HepG2 (cell line): ENCODE data around the gene SP140L. TPM values are rescaled to one million over a fixed set of nuclear protein-coding genes. Genes with fewer than 3 reads are reported as not detected.

ENCODE experiments used
- BCL6 ChIP-seq: IDR thresholded peaks from 2 replicates; pipeline ENCODE4 v1.6.1; 2016; ENCODE audit warnings: missing genetic modification reagents, missing compliant biosample characterization
- ELF3 ChIP-seq: IDR thresholded peaks from 2 replicates; pipeline ENCODE4 v1.6.1; 2016; ENCODE audit warnings: missing genetic modification reagents, missing compliant biosample characterization
- FOXK2 ChIP-seq: fragments of 450-650 bp; IDR thresholded peaks from 2 replicates; pipeline ENCODE4 v1.6.1; 2016
- GATAD2A ChIP-seq: IDR thresholded peaks from 2 replicates; pipeline ENCODE4 v1.6.1; 2016
- KAT8 ChIP-seq: IDR thresholded peaks from 2 replicates; pipeline ENCODE4 v1.6.1; 2016; ENCODE audit warnings: missing genetic modification reagents, missing compliant biosample characterization
- NCOA1 ChIP-seq: sonication (generic); formaldehyde crosslinking; IDR thresholded peaks from 2 replicates; pipeline ENCODE4 v1.9.0; 2021; ENCODE audit warnings: missing genetic modification reagents
- NFE2L2 ChIP-seq: fragments of 150-350 bp; IDR thresholded peaks from 2 replicates; pipeline ENCODE4 v1.6.1; 2014; ENCODE audit warnings: low read length
- RBAK ChIP-seq: sonication (generic); formaldehyde crosslinking; IDR thresholded peaks from 2 replicates; pipeline ENCODE4 v1.5.1; 2020; ENCODE audit warnings: mild to moderate bottlenecking, missing genetic modification reagents
- SP5 ChIP-seq: IDR thresholded peaks from 2 replicates; pipeline ENCODE4 v1.6.1; 2016; ENCODE audit warnings: low read depth, borderline replicate concordance
- TBL1XR1 ChIP-seq: fragments of 150-350 bp; IDR thresholded peaks from 2 replicates; pipeline ENCODE4 v1.6.1; 2014; ENCODE audit warnings: borderline replicate concordance, low read length; ENCODE audit not compliant: partially characterized antibody
- TBP ChIP-seq: sonication (generic); formaldehyde crosslinking; IDR thresholded peaks from 2 replicates; pipeline ENCODE4 v1.5.0; 2020; ENCODE audit warnings: missing genetic modification reagents
- TEAD2 ChIP-seq: sonication (generic); formaldehyde crosslinking; IDR thresholded peaks from 2 replicates; pipeline ENCODE4 v1.9.0; 2021; ENCODE audit warnings: missing genetic modification reagents
- TOE1 ChIP-seq: sonication (generic); formaldehyde crosslinking; IDR thresholded peaks from 2 replicates; pipeline ENCODE4 v1.4.0; 2020; ENCODE audit warnings: mild to moderate bottlenecking, missing genetic modification reagents
- ZNF3 ChIP-seq: IDR thresholded peaks from 2 replicates; pipeline ENCODE4 v1.7.0; 2017; ENCODE audit warnings: inconsistent platforms
- ZNF331 ChIP-seq: sonication (generic); formaldehyde crosslinking; IDR thresholded peaks from 2 replicates; pipeline ENCODE4 v1.4.0; 2020; ENCODE audit warnings: missing genetic modification reagents
- ZNF446 ChIP-seq: sonication (generic); formaldehyde crosslinking; IDR thresholded peaks from 2 replicates; pipeline ENCODE4 v1.5.0; 2020; ENCODE audit warnings: mild to moderate bottlenecking, missing genetic modification reagents
- ZNF547 ChIP-seq: sonication (generic); formaldehyde crosslinking; IDR thresholded peaks from 2 replicates; pipeline ENCODE4 v1.5.1; 2020; ENCODE audit warnings: mild to moderate bottlenecking, missing genetic modification reagents
- ZNF556 ChIP-seq: sonication (generic); formaldehyde crosslinking; IDR thresholded peaks from 2 replicates; pipeline ENCODE4 v1.4.0; 2020; ENCODE audit warnings: mild to moderate bottlenecking, missing genetic modification reagents, borderline replicate concordance
- ZNF557 ChIP-seq: sonication (generic); formaldehyde crosslinking; IDR thresholded peaks from 2 replicates; pipeline ENCODE4 v1.4.0; 2020; ENCODE audit warnings: missing genetic modification reagents
- ZNF780A ChIP-seq: sonication (generic); formaldehyde crosslinking; IDR thresholded peaks from 2 replicates; pipeline ENCODE4 v1.8.0; 2022; ENCODE audit warnings: mild to moderate bottlenecking, missing genetic modification reagents, moderate library complexity
- polyA plus RNA-seq, 8 experiments: library from polyadenylated mRNA; depleted of rRNA in 3 of 8; stranded (reverse) in 7 of 8; unstranded in 1 of 8; fragments of >200 nt; fragmentation: Illumina TruSeq in 4 of 8; extraction: Trizol in 4 of 8; gene quantifications; 2 replicates each; pipeline versions ENCODE4 v1.2.1 to v1.2.3, GENCODE V29; 2011 to 2016; ENCODE audit warnings: low read depth in 4 of 8, missing spikeins in 1 of 8, mixed read lengths in 1 of 8; ENCODE audit not compliant: insufficient read depth in 1 of 8
- total RNA-seq, 5 experiments: library from RNA; depleted of rRNA; stranded (reverse); fragments of >200 nt; fragmentation: Illumina TruSeq; extraction: Trizol; gene quantifications; 2 replicates each; pipeline ENCODE4 v1.2.3, GENCODE V29; 2016; ENCODE audit warnings: low read depth in 1 of 5
- TF ChIP-seq, protein P1 (sequence below): sonication (generic); formaldehyde crosslinking; IDR thresholded peaks from 2 replicates; pipeline ENCODE4 v1.8.0; 2022; ENCODE audit warnings: missing genetic modification reagents, mild to moderate bottlenecking, moderate library complexity, borderline replicate concordance
- TF ChIP-seq, protein P2 (sequence below): sonication (generic); formaldehyde crosslinking; IDR thresholded peaks from 2 replicates; pipeline ENCODE4 v1.5.1; 2020; ENCODE audit warnings: missing genetic modification reagents, mild to moderate bottlenecking, borderline replicate concordance
- TF ChIP-seq, protein P3 (sequence below): IDR thresholded peaks from 2 replicates; pipeline ENCODE4 v1.6.1; 2016; ENCODE audit warnings: missing compliant biosample characterization, missing genetic modification reagents, borderline replicate concordance
- TF ChIP-seq, protein P4 (sequence below): sonication (generic); formaldehyde crosslinking; IDR thresholded peaks from 2 replicates; pipeline ENCODE4 v1.5.0; 2020; ENCODE audit warnings: missing genetic modification reagents, mild to moderate bottlenecking, borderline replicate concordance
- TF ChIP-seq, protein P5 (sequence below): sonication (generic); formaldehyde crosslinking; IDR thresholded peaks from 2 replicates; pipeline ENCODE4 v1.4.0; 2020; ENCODE audit warnings: low read depth, mild to moderate bottlenecking, missing genetic modification reagents

SP140L gene
- total and polyA plus RNA-seq, 2 of the 13 experiments (the other 11 are each of a cell fraction or from before 2014, with no cell fraction given) = 10.9 to 17.5 TPM

DNA sequence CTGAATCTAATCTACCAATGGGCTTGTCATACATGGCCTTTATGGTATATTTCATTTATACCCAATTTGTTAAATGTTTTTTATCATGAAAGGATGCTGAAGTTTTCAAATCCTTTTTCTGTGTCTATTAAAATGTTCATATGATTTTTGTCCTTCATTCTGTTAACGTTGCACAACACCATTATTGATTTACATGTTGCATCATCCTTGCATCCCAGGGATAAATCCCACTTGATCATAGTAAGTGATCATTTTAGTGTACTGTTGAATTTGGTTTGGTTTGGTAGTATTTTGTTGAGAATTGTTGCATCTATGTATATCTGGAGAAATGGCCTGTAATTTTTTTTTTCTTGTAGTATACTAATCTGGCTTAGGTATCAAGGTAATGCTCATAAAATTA lies 98.4 kb downstream of the SP140L start (continued):
- TF ChIP-seq ZNF3 (CRISPR knock-in tag) = 0 out of 2 replicates have a peak, but pooled peaks have one; percentile 39
- TF ChIP-seq NFE2L2 = no peak
- TF ChIP-seq ZNF331 (CRISPR knock-in tag) = peak; percentile 49; the same call in 1 of the 2 replicates
- TF ChIP-seq, protein P1, sequence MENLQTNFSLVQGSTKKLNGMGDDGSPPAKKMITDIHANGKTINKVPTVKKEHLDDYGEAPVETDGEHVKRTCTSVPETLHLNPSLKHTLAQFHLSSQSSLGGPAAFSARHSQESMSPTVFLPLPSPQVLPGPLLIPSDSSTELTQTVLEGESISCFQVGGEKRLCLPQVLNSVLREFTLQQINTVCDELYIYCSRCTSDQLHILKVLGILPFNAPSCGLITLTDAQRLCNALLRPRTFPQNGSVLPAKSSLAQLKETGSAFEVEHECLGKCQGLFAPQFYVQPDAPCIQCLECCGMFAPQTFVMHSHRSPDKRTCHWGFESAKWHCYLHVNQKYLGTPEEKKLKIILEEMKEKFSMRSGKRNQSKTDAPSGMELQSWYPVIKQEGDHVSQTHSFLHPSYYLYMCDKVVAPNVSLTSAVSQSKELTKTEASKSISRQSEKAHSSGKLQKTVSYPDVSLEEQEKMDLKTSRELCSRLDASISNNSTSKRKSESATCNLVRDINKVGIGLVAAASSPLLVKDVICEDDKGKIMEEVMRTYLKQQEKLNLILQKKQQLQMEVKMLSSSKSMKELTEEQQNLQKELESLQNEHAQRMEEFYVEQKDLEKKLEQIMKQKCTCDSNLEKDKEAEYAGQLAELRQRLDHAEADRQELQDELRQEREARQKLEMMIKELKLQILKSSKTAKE (CRISPR knock-in tag) = no peak
- no peak for TF ChIP-seq ZNF780A
- TF ChIP-seq, protein P2, sequence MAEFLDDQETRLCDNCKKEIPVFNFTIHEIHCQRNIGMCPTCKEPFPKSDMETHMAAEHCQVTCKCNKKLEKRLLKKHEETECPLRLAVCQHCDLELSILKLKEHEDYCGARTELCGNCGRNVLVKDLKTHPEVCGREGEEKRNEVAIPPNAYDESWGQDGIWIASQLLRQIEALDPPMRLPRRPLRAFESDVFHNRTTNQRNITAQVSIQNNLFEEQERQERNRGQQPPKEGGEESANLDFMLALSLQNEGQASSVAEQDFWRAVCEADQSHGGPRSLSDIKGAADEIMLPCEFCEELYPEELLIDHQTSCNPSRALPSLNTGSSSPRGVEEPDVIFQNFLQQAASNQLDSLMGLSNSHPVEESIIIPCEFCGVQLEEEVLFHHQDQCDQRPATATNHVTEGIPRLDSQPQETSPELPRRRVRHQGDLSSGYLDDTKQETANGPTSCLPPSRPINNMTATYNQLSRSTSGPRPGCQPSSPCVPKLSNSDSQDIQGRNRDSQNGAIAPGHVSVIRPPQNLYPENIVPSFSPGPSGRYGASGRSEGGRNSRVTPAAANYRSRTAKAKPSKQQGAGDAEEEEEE (CRISPR knock-in tag) = no peak
- no peak for TF ChIP-seq RBAK (CRISPR knock-in tag)
- no peak for TF ChIP-seq TEAD2
- no peak for TF ChIP-seq ELF3 (CRISPR knock-in tag)
- TF ChIP-seq TOE1 (CRISPR knock-in tag) = no peak
- TF ChIP-seq ZNF547 (CRISPR knock-in tag) = no peak
- TF ChIP-seq, protein P3, sequence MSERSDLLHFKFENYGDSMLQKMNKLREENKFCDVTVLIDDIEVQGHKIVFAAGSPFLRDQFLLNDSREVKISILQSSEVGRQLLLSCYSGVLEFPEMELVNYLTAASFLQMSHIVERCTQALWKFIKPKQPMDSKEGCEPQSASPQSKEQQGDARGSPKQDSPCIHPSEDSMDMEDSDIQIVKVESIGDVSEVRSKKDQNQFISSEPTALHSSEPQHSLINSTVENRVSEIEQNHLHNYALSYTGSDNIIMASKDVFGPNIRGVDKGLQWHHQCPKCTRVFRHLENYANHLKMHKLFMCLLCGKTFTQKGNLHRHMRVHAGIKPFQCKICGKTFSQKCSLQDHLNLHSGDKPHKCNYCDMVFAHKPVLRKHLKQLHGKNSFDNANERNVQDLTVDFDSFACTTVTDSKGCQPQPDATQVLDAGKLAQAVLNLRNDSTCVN (CRISPR knock-in tag) = no peak
- TF ChIP-seq FOXK2 = no peak
- TF ChIP-seq ZNF556 (CRISPR knock-in tag) = no peak
- no peak for TF ChIP-seq TBP (CRISPR knock-in tag)
- TF ChIP-seq SP5 = no peak
- TF ChIP-seq, protein P4, sequence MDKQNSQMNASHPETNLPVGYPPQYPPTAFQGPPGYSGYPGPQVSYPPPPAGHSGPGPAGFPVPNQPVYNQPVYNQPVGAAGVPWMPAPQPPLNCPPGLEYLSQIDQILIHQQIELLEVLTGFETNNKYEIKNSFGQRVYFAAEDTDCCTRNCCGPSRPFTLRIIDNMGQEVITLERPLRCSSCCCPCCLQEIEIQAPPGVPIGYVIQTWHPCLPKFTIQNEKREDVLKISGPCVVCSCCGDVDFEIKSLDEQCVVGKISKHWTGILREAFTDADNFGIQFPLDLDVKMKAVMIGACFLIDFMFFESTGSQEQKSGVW (CRISPR knock-in tag) = no peak
- peak; percentile 90 for TF ChIP-seq TBL1XR1
- peak; percentile 63 for TF ChIP-seq BCL6
- TF ChIP-seq, protein P5, sequence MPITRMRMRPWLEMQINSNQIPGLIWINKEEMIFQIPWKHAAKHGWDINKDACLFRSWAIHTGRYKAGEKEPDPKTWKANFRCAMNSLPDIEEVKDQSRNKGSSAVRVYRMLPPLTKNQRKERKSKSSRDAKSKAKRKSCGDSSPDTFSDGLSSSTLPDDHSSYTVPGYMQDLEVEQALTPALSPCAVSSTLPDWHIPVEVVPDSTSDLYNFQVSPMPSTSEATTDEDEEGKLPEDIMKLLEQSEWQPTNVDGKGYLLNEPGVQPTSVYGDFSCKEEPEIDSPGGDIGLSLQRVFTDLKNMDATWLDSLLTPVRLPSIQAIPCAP (CRISPR knock-in tag) = no peak
- peak; percentile 94 for TF ChIP-seq GATAD2A (CRISPR knock-in tag)
- no peak for TF ChIP-seq ZNF446
- TF ChIP-seq KAT8 (CRISPR knock-in tag) = peak; percentile 51; the same call in 1 of the 2 replicates
- no peak for TF ChIP-seq NCOA1
- TF ChIP-seq ZNF557 = no peak
